OCI-LY7 (cell line): ENCODE measurements around the gene ITSN1.

Experiments
- CTCF ChIP-seq: fragments of 200-600 bp; sonication (generic); conservative IDR thresholded peaks from 2 replicates; pipeline ENCODE4 v1.5.1; 2014; ENCODE audit warnings: mild to moderate bottlenecking, antibody characterized with exemption, low read length, moderate library complexity, mixed read lengths
- EZH2phosphoT487 ChIP-seq: fragments of 200-600 bp; sonication (generic); IDR thresholded peaks from 2 replicates; pipeline ENCODE4 v1.6.1; 2018; ENCODE audit warnings: low read depth, borderline replicate concordance, mild to moderate bottlenecking, mixed run types, antibody characterized with exemption, low read length, moderate library complexity, mixed read lengths

- TF ChIP-seq CTCF (no peak), EZH2phosphoT487 (no peak)
Observed at GRCh38 chr21:33874161-33874560, 231.9 kb downstream of the ITSN1 start.
